Stimulated activated CD8-positive, alpha-beta memory T cell treated with anti-CD3 and anti-CD28 coated beads, Interleukin-15, amount 100 ng/mL, for 24 hours (primary cell): ENCODE results near the gene IARS1.

Experiments
- DNase-seq: peaks from one replicate; pipeline ENCODE4 v3.0.0-alpha.2; 2020; ENCODE audit warnings: low read depth

IARS1 gene

GRCh38 chr9:92295240-92295790, 1.8 kb upstream of the IARS1 start:
- DNase-seq = no peak

GRCh38 chr9:92294297-92294676, 790 bp upstream of the IARS1 start:
- no peak for DNase-seq

GRCh38 chr9:92293075-92293354, 482 bp downstream of the IARS1 start:
- no peak for DNase-seq

GRCh38 chr9:92292338-92293074, 991 bp downstream of the IARS1 start:
- DNase-seq = no peak

- no peak for DNase-seq
These were observed 1.9 kb downstream of the IARS1 start for GRCh38 chr9:92291577-92291976.

- no peak for DNase-seq
These were observed 2.6 kb downstream of the IARS1 start for GRCh38 chr9:92290785-92291429.

- DNase-seq = no peak
These were observed 3.6 kb downstream of the IARS1 start for GRCh38 chr9:92289708-92290390.

GRCh38 chr9:92279302-92279701, 14.2 kb downstream of the IARS1 start:
- no peak for DNase-seq

- no peak for DNase-seq
These were observed 15.4 kb downstream of the IARS1 start for GRCh38 chr9:92278110-92278509.

- DNase-seq = no peak
These were observed 17.0 kb downstream of the IARS1 start for GRCh38 chr9:92276331-92277032.

- no peak for DNase-seq
These were observed 18.0 kb downstream of the IARS1 start for GRCh38 chr9:92275541-92275940.

GRCh38 chr9:92270511-92270910, 23.0 kb downstream of the IARS1 start:
- DNase-seq = no peak

GRCh38 chr9:92266486-92266885, 27.0 kb downstream of the IARS1 start:
- no peak for DNase-seq

- DNase-seq = no peak
These were observed 28.3 kb downstream of the IARS1 start for GRCh38 chr9:92265154-92265553.

GRCh38 chr9:92263131-92263530, 30.4 kb downstream of the IARS1 start:
- DNase-seq = no peak

- DNase-seq = no peak
These were observed 36.2 kb downstream of the IARS1 start for GRCh38 chr9:92257327-92257726.

- no peak for DNase-seq
These were observed 38.8 kb downstream of the IARS1 start for GRCh38 chr9:92254381-92255337.

- DNase-seq = no peak
These were observed 39.8 kb downstream of the IARS1 start for GRCh38 chr9:92253656-92254055.

GRCh38 chr9:92247981-92248380, 45.5 kb downstream of the IARS1 start:
- no peak for DNase-seq

- DNase-seq = no peak
These were observed 46.2 kb downstream of the IARS1 start for GRCh38 chr9:92247296-92247695.

GRCh38 chr9:92245005-92245797, 48.3 kb downstream of the IARS1 start:
- DNase-seq = no peak
